GM20000 (cell line): ENCODE results near the gene RFC2.

ENCODE experiments used
- DNase-seq: peaks from one replicate; pipeline ENCODE4 v3.0.0; 2012; ENCODE audit warnings: low spot score
- TF ChIP-seq, protein P1 (sequence below): IDR thresholded peaks from 2 replicates; pipeline ENCODE4 v1.5.1; 2012; ENCODE audit warnings: mild to moderate bottlenecking, control low read depth; ENCODE audit errors: extremely low read depth, missing control alignments

The RFC2 gene

DNA sequence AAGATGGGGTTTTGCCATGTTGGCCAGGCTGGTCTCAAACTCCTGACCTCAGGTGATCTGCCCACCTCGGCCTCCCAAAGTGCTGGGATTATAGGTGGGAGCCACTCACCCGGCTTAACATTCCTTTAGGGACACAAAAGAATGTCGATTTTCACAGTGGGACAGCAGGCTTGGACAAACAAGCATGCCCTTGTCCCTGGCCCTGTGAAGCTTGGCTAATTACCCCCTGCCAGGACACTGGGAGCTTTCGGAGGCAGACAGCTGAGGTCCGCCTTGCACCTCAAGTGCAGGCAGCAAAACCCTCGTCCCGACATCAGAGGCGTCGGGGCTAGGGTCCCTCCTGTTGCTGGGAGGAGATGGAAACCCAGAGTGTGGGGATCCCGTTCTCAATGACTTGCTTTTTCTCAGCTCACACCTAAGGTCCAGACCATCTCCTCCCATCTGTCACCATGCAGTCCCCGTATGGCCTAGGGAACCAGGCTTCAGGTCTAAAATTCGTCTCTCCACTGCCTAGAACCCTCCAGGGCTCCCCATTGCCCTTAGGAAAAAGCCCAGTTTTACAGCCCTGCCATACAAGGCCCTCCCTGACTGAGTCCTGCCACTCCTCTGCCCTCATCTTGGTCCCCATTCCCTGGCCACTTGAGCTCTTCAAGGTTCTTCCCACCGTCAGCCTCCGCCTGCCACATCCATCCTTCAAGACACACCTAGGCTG, 28.7 kb upstream of the RFC2 start:
- no peak for DNase-seq
- TF ChIP-seq, protein P1, sequence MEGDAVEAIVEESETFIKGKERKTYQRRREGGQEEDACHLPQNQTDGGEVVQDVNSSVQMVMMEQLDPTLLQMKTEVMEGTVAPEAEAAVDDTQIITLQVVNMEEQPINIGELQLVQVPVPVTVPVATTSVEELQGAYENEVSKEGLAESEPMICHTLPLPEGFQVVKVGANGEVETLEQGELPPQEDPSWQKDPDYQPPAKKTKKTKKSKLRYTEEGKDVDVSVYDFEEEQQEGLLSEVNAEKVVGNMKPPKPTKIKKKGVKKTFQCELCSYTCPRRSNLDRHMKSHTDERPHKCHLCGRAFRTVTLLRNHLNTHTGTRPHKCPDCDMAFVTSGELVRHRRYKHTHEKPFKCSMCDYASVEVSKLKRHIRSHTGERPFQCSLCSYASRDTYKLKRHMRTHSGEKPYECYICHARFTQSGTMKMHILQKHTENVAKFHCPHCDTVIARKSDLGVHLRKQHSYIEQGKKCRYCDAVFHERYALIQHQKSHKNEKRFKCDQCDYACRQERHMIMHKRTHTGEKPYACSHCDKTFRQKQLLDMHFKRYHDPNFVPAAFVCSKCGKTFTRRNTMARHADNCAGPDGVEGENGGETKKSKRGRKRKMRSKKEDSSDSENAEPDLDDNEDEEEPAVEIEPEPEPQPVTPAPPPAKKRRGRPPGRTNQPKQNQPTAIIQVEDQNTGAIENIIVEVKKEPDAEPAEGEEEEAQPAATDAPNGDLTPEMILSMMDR: no peak

DNA sequence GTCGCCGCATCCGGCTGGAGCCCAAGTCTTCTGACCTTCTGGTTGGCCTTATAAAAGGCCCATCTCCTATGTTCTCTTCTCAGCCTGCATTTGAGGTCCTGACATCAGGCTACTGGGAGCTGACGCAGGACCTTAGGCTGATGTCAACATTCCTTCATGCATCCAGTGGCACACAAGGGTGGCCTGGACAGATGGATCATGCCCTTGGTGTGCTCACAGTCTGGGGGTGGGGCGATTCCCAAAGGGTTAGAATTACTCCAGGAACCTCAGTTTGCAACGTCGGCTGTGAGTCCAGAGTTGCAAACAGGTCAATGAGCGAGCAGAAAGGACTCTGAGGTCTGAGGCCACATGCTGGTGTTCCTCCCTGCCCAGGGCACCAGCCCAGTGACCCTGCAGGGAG, 26.8 kb upstream of the RFC2 start:
- no peak for DNase-seq
- TF ChIP-seq, protein P1: no peak

DNA sequence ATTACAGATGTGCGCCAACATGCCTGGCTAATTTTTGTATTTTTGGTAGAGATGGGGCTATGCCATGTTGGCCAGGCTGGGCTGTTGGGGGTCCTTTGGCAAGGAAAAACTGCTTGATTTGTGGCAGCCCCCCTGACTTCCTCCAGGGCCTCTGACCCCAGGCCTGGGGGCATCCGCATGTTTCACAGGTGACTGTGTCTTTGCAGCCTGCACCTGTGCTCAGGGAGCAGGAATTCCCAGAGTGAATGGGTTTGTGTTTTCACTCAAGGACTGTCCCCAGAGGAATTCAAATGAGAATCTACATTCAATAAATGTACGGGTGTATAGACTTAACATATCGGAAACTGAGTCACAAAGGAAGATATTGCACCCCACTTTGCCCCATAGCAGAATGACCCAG, 23.4 kb upstream of the RFC2 start:
- TF ChIP-seq, protein P1: no peak
- DNase-seq: no peak

DNA sequence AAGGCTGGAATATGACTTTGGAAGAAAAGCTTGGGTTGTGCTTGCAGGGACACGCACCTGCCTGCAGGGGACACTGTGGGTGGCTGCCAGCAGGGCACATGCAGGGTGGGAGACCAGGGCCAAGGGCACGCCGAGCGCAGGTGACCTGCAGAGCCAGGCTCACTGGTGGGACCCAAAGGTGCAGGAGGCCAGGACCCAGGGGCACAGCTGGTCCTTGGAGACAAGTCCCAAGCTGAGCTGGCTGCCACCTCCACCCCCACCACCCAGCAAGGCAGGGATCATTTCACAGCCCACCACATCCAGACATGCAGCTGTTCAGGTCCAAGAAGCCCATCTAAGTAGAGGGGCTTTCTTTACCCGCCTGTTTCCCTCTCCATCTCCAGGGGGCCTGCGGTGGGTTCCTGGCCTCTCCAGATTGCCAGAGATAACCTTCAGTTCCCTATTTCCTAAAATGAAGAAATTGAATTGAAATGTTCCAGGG, 21.2 kb upstream of the RFC2 start:
- DNase-seq: no peak
- TF ChIP-seq, protein P1: peak; percentile 73

DNA sequence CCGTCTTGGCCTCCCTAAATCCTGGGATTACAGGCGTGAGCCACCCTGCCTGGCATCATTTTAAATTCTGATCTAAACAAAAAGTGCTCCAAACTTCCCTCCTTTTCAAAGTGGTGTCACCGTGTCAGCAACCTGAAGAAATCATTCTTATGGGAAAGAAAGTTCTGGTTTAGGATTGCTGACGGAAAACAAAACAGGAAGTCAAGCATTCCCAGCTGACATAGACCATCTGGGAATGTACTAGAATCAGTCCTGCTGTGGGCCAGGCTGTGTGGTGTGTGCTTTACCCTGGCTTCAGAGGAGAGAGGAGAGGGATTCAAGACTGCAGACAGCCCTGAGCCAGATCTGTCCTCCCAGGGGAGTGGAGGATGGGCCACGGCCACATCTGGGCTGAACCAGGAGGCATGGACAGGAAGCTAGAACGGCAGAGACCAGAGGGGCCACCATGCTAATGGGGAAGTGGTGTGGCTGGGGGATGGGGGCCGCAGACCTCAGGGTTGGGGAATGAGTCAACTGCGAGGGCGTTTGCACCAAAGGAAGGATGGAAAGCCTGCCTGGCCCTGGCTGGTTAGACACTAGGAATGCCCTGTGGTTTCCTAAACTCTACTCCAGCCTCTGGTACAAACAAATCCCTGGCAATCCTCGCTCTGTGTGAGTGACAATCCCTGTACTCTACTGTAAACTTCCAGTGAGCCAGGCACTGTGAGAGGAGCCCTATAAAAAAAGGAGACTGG, 18.3 kb upstream of the RFC2 start:
- TF ChIP-seq, protein P1: no peak
- peak; percentile 85 for DNase-seq

DNA sequence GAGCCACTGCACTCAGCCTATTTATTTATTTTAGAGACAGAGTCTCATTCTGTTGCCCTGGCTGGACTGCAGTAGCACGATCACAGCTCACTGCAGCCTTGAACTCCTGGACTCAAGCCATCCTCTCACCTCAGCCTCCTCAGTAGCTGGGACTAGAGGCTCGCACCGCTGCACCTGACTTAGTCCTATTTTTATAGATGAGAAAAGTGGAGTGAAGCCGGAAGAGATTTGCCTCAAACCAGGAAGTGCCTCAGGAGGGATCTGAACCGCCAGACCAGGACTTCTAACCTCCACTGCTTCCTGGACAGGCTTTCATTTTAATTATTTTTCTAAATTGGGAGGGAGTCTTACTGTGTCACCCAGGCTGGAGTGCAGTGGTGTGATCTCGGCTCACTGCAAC, 17.5 kb upstream of the RFC2 start:
- TF ChIP-seq, protein P1: no peak
- DNase-seq: no peak

DNA sequence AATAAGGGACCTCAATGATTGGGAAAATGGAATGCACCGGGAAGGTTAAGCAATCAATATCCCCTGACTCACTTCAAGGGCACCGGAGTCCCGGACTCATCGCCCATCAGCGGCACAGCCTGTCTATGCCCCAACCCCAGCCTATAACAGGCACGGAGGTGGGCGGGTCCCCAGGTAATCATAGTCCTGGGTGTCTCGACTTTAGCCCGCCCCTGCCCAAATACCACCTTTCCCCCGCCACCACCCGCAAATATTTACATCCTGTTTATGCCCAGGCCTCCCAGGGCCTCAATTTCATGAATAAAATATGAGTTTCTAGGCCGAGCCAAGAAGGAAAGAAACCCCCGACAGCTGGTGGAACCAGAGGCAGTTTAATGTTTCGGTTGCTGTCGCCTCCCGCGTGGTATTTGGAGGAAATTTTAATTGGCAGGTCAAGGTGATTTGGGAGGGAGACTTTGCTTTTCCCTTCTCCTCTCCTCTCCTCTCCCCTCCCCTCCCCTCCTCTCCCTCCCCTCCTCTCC, 15.6 kb upstream of the RFC2 start:
- DNase-seq: peak; percentile 72
- TF ChIP-seq, protein P1: no peak
